ENCODE results near the gene ZFP36L2. TPM values are rescaled to one million over a fixed set of nuclear protein-coding genes. Genes with fewer than 3 reads are reported as not detected.

The ZFP36L2 gene
- total and polyA plus RNA-seq, 2 experiments from 2014 or later = 37.9 to 38.4 TPM

- TF ChIP-seq NANOG (IDR thresholded peaks at IDR 0.05; ENCODE audit: borderline replicate concordance) (no peak), EZH2 (IDR thresholded peaks at IDR 0.05; ENCODE audit: low read depth, unreplicated experiment) (no peak), CREB1 (CRISPR knock-in tag; IDR thresholded peaks at IDR 0.05; ENCODE audit: low read depth) (no peak), ZNF331 (CRISPR knock-in tag; IDR thresholded peaks at IDR 0.05; ENCODE audit: low read depth) (no peak), STAT1 (IDR thresholded peaks at IDR 0.05; ENCODE audit: unreplicated experiment) (no peak), EZH2phosphoT487 (IDR thresholded peaks at IDR 0.05; ENCODE audit: unreplicated experiment) (no peak)
These were observed 27.9 kb upstream of the ZFP36L2 start (continued) for GRCh38 chr2:43254331-43254730.

- Histone ChIP-seq H3K9me2 (ENCODE audit: insufficient read depth) (no peaks in the 10 kb centered on the region), H3K4me3 (no peak overlapping the region), H3K36me3 (ENCODE audit: insufficient read depth) (no peaks in the 10 kb centered on the region), H2AFZ (no peak overlapping the region), H3K27ac (ENCODE audit: low read depth) (no peak overlapping the region), H3F3A (replicated peaks; ENCODE audit: low read depth) (no peaks in the 10 kb centered on the region), H3K27me3 (ENCODE audit: insufficient read depth) (no peaks in the 10 kb centered on the region), H3K4me1 (ENCODE audit: insufficient read depth) (no peaks in the 10 kb centered on the region), H4K20me1 (replicated peaks; ENCODE audit: insufficient read depth) (no peaks in the 10 kb centered on the region; the same call in 1 of the 2 replicates), H3K4me2 (no peak overlapping the region), H3K79me2 (replicated peaks; ENCODE audit: insufficient read depth) (no peaks in the 10 kb centered on the region)
- no peaks in the 10 kb centered on the region; the same call in 2 of the 3 replicates for H3K9me3 Mint-ChIP-seq
- H3K4me3 Mint-ChIP-seq = no peak overlapping the region
- H3K36me3 Mint-ChIP-seq (ENCODE audit: low read depth) = 0 out of 3 replicates have a peak, but pooled peaks cover 3% of the 10 kb centered on the region
- H3K27ac Mint-ChIP-seq = 0 out of 2 replicates have a peak overlapping the region, but pooled peaks have one; percentile 11
- peaks cover 8% of the 10 kb centered on the region; the same call in 2 of the 3 replicates for H3K4me1 Mint-ChIP-seq
- no peaks in the 10 kb centered on the region for H3K27me3 Mint-ChIP-seq (ENCODE audit: insufficient read depth, low read depth, poor library complexity)
- DNase-seq (ENCODE audit: low spot score) (no peak), ATAC-seq (no peak; the same call in 2 of the 3 replicates)
- TF ChIP-seq JUNB (IDR thresholded peaks at IDR 0.05; ENCODE audit: unreplicated experiment) (no peak), ETS1 (IDR thresholded peaks at IDR 0.05) (no peak), CREB1 (CRISPR knock-in tag; IDR thresholded peaks at IDR 0.05; ENCODE audit: low read depth) (no peak), STAT1 (IDR thresholded peaks at IDR 0.05; ENCODE audit: unreplicated experiment) (no peak), REST (IDR thresholded peaks at IDR 0.05; ENCODE audit: unreplicated experiment) (no peak), EZH2 (IDR thresholded peaks at IDR 0.05; ENCODE audit: low read depth, unreplicated experiment) (no peak), ZNF114 (CRISPR knock-in tag; IDR thresholded peaks at IDR 0.05) (no peak), ZNF331 (CRISPR knock-in tag; IDR thresholded peaks at IDR 0.05; ENCODE audit: low read depth) (no peak), NANOG (IDR thresholded peaks at IDR 0.05; ENCODE audit: borderline replicate concordance) (no peak), ZNF462 (CRISPR knock-in tag; IDR thresholded peaks at IDR 0.05) (no peak)
These were observed 24.8 kb upstream of the ZFP36L2 start for GRCh38 chr2:43251171-43251731.

Data from GM23338 (cell line).